Mesodermal cell (in vitro differentiated cells): ENCODE data around the gene RGPD5.
"Not testable (repeated sequence)": the region's sequence is repeated elsewhere in the genome, so short reads cannot be mapped to it uniquely, and the experiment has no call there.

Source experiments
- H3K27ac ChIP-seq: 2 replicates; pipeline ENCODE4 v1.7.0; 2013; ENCODE audit warnings: mild to moderate bottlenecking, low read depth, low read length, moderate library complexity; ENCODE audit not compliant: severe bottlenecking
- H3K36me3 ChIP-seq: 2 replicates; pipeline ENCODE4 v1.7.1; 2013; ENCODE audit warnings: mild to moderate bottlenecking, low read length, moderate library complexity; ENCODE audit not compliant: control insufficient read depth, insufficient read depth
- H3K4me1 ChIP-seq: one replicate; pipeline ENCODE4 v1.7.1; 2013; ENCODE audit warnings: mild to moderate bottlenecking, low read length; ENCODE audit not compliant: insufficient read depth, control insufficient read depth, poor library complexity, severe bottlenecking
- H3K4me3 ChIP-seq: 2 replicates; pipeline ENCODE4 v1.7.0; 2013; ENCODE audit warnings: low read length, control low read depth, mild to moderate bottlenecking; ENCODE audit not compliant: insufficient read depth, poor library complexity, severe bottlenecking; ENCODE audit errors: extremely low read depth
- H3K9me3 ChIP-seq: 2 replicates; pipeline ENCODE4 v1.7.1; 2013; ENCODE audit warnings: mild to moderate bottlenecking, low read length, moderate library complexity; ENCODE audit not compliant: control insufficient read depth
- WGBS, 2 experiments: methylation state at CpG; one replicate each; pipeline ENCODE4 v1.1.5; 2013; ENCODE audit warnings: missing lambda C conversion rate in 2 of 2; ENCODE audit not compliant: insufficient coverage in 2 of 2; 5-methylcytosine and 5-hydroxymethylcytosine counted together

RGPD5 gene

DNA sequence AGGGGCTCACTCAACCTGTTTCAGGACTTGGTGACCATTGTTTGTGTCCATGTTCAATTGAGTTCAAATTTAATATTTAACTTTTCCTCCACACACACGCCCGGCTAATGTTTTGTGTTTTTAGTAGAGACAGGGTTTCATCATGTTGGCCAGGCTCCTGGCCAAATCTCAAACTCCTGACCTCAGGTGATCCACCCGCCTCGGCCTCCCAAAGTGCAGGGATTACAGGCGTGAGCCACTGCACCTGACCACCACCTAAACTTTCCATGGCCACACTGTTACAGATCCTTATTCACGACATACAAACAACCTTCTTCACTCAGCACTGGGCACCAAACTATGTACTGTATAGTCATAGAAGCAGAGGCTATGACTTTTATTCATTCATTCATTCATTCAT is 100.0 kb downstream of the RGPD5 start:
- H3K36me3 ChIP-seq, H3K27ac ChIP-seq, H3K9me3 ChIP-seq, H3K4me3 ChIP-seq, H3K4me1 ChIP-seq: not testable (repeated sequence)
- WGBS, 2 experiments = no CpG with 5 or more reads among the region's 6 CpGs

DNA sequence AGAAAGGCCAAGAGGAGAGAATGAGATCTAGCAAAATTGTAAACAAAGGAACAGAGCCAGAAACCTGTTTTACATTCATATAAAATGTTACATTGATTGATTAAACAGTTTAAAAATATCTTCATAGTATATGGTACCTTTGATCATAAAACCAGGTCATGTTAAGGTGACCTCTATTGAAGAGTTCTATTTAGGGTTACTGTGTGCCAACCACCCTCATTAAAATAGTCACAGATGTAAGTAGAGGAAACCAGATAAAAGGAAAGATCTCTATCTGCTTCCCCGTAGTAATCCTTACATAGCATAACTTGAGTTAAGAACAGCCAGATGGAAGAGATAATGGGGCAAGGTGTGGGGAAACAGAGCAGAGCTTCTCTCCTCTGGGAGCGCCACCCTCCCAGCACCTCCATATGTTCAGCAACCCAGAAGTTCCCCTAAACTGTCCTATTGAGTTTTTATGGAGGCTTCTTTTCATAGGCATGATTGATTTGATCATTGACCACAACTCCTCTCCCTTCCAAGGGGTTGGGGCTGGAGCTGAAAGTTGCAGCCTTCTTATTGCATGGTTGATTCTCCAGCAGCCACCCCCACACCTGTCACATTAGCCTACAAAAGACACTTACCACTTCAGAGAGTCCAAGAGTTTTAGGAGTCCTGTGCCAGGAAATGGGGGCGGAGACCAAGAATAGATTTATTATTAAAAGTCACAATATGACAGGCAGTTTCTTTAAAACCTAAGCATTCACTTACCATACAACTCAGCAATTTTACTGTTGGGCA is 101.2 kb downstream of the RGPD5 start:
- not testable (repeated sequence) for H3K4me3 ChIP-seq, H3K9me3 ChIP-seq, H3K36me3 ChIP-seq, H3K4me1 ChIP-seq, H3K27ac ChIP-seq
- no CpG with 5 or more reads among the region's 3 CpGs for WGBS, 2 experiments

DNA sequence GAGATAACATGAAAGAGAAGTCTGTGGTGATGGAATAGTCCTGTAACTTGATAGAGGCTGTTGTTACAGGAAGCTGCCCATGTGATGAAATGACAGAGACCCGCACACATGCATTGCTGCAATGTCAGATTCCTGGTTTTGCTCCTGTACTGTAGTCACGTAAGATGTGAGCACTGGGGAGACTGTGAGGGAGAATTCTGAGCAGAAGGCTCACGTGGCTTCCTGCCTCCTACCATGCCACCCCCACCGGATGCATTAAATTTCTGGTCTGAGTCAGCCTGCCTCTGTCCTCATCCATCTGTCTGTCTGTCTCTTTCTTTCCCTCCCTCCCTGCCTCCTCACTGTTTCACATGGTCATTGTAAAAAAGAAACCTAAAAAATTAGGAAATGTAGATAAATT is 102.1 kb downstream of the RGPD5 start:
- not testable (repeated sequence) for H3K4me1 ChIP-seq, H3K27ac ChIP-seq, H3K4me3 ChIP-seq, H3K36me3 ChIP-seq, H3K9me3 ChIP-seq
- WGBS, 2 experiments = no CpG with 5 or more reads among the region's 4 CpGs

DNA sequence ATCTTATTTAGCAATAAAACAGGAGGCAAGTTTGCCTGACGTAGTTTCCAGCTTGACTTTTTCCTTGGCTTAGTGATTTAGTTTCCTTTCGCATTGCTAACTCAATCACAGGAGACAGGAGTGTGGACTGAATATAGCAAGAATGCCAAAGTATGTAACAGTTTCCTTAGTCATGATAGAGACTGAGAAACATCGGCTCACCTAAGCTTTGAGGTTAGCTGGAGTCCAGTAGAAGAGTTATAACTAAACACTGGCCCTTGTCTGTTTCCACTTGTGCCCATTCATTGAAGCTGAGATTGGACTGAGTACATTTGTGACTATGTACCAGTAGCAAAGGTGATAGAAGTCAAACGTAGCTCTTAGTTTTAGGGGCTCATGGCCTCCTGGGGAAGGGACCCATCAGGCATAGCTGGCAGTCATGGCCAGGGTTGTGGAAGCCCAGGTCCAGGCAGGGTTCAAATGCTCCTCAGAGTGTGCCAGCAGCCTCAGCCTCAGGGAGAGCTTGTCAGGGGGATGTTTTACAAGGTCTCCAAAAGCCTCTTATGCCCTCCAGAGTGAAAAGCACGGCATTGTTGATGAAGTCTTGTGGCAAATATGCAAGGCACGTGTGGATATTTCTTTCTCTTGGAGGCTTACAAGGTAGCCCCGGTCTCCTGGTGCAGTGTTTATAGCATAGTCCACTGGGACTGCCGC is 103.8 kb downstream of the RGPD5 start:
- H3K4me1 ChIP-seq, H3K27ac ChIP-seq, H3K4me3 ChIP-seq, H3K36me3 ChIP-seq, H3K9me3 ChIP-seq: not testable (repeated sequence)
- WGBS, 2 experiments = no CpG with 5 or more reads among the region's 8 CpGs

DNA sequence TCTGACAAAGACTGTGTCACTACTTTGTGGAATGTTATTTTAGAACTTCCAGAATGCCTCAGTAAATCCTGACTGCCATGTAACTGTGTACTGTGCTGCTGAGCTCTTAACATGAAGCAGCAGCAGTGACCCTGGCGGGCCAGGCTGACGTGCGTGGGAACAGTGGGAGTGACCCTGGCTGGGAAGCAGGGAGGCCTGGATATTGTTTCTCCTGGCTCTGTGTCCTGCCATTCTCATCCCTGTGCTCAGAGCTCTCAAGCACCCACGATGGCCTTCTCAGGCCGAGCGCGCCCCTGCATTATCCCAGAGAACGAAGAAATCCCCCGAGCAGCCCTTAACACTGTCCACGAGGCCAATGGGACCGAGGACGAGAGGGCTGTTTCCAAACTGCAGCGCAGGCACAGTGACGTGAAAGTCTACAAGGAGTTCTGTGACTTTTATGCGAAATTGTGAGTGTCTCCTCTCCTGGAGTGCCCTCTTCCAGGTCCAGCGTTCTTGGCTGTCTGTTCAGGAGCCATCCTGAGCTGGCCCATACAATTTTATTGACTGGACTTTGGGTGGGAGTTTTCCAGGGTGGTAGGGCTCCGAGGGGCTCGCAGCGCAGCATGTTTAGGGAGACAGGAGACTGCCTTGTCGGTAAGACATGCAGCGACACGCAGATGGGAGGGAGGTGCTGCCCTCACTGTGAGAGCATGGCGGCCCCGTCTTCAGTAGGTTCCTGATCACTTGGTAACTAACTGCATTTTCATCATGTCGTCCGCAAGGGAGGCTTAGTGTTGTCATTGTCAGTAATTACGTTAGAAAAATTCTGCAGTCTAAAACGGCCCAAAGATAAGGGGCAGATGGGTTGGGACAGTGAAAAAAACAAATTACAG is 104.6 kb downstream of the RGPD5 start, which contains the start of gene LIMS3:
LIMS3 (plus strand) TSS at position 227 of the 875 bp plus-strand sequence; CDS start at position 268, 41 bp downstream.
- not testable (repeated sequence) for H3K36me3 ChIP-seq, H3K4me3 ChIP-seq, H3K27ac ChIP-seq, H3K9me3 ChIP-seq, H3K4me1 ChIP-seq
- no CpG with 5 or more reads among the region's 28 CpGs for WGBS, 2 experiments

DNA sequence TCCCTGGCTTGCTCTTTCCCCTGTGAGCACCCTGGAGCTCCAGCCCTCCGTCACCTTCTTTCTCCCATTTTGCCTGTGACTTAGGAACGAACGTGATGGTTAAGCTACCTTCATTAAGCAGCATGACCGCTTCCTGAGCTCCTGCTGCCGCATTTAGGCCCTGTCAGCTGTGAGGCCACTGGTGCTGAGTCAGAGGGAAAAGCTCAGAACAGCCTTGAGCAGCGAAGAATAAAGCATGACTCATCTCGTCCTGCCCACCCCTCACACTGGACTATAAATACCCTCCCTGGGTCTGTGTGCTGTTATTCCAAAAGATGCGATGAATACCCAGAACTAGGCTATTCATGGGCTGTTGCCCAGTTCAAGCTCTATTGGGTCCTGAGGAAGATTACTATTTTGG is 111.7 kb downstream of the RGPD5 start:
- H3K27ac ChIP-seq, H3K4me3 ChIP-seq, H3K4me1 ChIP-seq, H3K36me3 ChIP-seq, H3K9me3 ChIP-seq: not testable (repeated sequence)
- no CpG with 5 or more reads among the region's 8 CpGs for WGBS, 2 experiments
